SK-N-SH treated with all-trans-retinoic acid at 6 μM for 48 hours (cell line): ENCODE measurements around the gene MAP7.

ENCODE experiments used
- ATAC-seq: fragments of 200-7000 bp; cut with Tn5 transposase; 3 replicates; pipeline ENCODE4 v1.9.1; 2020; ENCODE audit warnings: mild to moderate bottlenecking, moderate library complexity
- ARNTL ChIP-seq: fragments of 450-650 bp; formaldehyde crosslinking; IDR thresholded peaks from 2 replicates; pipeline ENCODE4 v1.5.0; 2020; ENCODE audit warnings: low read depth, mild to moderate bottlenecking, moderate library complexity, borderline replicate concordance
- BACH2 ChIP-seq: fragments of 250-450 bp; sonication (Bioruptor Pico); IDR thresholded peaks from 2 replicates; pipeline ENCODE4 v1.9.0; 2021; ENCODE audit warnings: mild to moderate bottlenecking, borderline replicate concordance
- CSDC2 ChIP-seq: fragments of 250-450 bp; sonication (Bioruptor Pico); IDR thresholded peaks from 2 replicates; pipeline ENCODE4 v1.5.0; 2020; ENCODE audit warnings: mild to moderate bottlenecking, moderate library complexity
- ESRRG ChIP-seq: fragments of 250-450 bp; sonication (Bioruptor Pico); IDR thresholded peaks from 2 replicates; pipeline ENCODE4 v1.6.1; 2021; ENCODE audit warnings: mild to moderate bottlenecking
- ISL1 ChIP-seq: fragments of 250-450 bp; sonication (Bioruptor Pico); IDR thresholded peaks from 2 replicates; pipeline ENCODE4 v2.1.2; 2022; ENCODE audit warnings: mild to moderate bottlenecking, moderate library complexity
- PPARA ChIP-seq: fragments of 250-450 bp; sonication (Bioruptor Pico); IDR thresholded peaks from 2 replicates; pipeline ENCODE4 v1.5.0; 2020; ENCODE audit warnings: mild to moderate bottlenecking, borderline replicate concordance
- RARB ChIP-seq: fragments of 250-450 bp; sonication (Bioruptor Pico); IDR thresholded peaks from 2 replicates; pipeline ENCODE4 v1.8.0; 2021; ENCODE audit warnings: mild to moderate bottlenecking, moderate library complexity
- SNAI2 ChIP-seq: fragments of 250-450 bp; sonication (Bioruptor Pico); IDR thresholded peaks from 2 replicates; pipeline ENCODE4 v1.5.0; 2020; ENCODE audit warnings: mild to moderate bottlenecking, moderate library complexity
- TCF4 ChIP-seq: fragments of 250-450 bp; sonication (Bioruptor Pico); IDR thresholded peaks from 2 replicates; pipeline ENCODE4 v1.8.0; 2021; ENCODE audit warnings: mild to moderate bottlenecking, moderate library complexity, borderline replicate concordance
- TOX ChIP-seq: fragments of 250-450 bp; sonication (Bioruptor Pico); IDR thresholded peaks from 2 replicates; pipeline ENCODE4 v1.8.0; 2021; ENCODE audit warnings: mild to moderate bottlenecking, moderate library complexity, borderline replicate concordance
- ZC3H10 ChIP-seq: fragments of 250-450 bp; sonication (Bioruptor Pico); IDR thresholded peaks from 2 replicates; pipeline ENCODE4 v1.5.1; 2021; ENCODE audit warnings: mild to moderate bottlenecking, moderate library complexity
- ZFP3 ChIP-seq: fragments of 250-450 bp; sonication (Bioruptor Pico); IDR thresholded peaks from 2 replicates; pipeline ENCODE4 v1.5.0; 2020; ENCODE audit warnings: mild to moderate bottlenecking, moderate library complexity
- ZFP30 ChIP-seq: fragments of 450-650 bp; formaldehyde crosslinking; IDR thresholded peaks from 2 replicates; pipeline ENCODE4 v1.5.0; 2022; ENCODE audit warnings: mild to moderate bottlenecking, moderate library complexity
- ZNF565 ChIP-seq: fragments of 450-650 bp; formaldehyde crosslinking; conservative IDR thresholded peaks from 2 replicates; pipeline ENCODE4 v1.5.0; 2020; ENCODE audit warnings: low read depth, mild to moderate bottlenecking, moderate library complexity
- ZNF70 ChIP-seq: fragments of 450-650 bp; formaldehyde crosslinking; IDR thresholded peaks from 2 replicates; pipeline ENCODE4 v1.5.0; 2020; ENCODE audit warnings: mild to moderate bottlenecking, moderate library complexity
- ZNF8 ChIP-seq: fragments of 450-650 bp; formaldehyde crosslinking; IDR thresholded peaks from 2 replicates; pipeline ENCODE4 v1.5.0; 2020; ENCODE audit warnings: mild to moderate bottlenecking, moderate library complexity
- TF ChIP-seq, protein P1 (sequence below): fragments of 250-450 bp; sonication (Bioruptor Pico); IDR thresholded peaks from 2 replicates; pipeline ENCODE4 v1.8.0; 2020; ENCODE audit warnings: mild to moderate bottlenecking, moderate library complexity, borderline replicate concordance
- TF ChIP-seq, protein P2 (sequence below): fragments of 250-450 bp; sonication (Bioruptor Pico); IDR thresholded peaks from 2 replicates; pipeline ENCODE4 v1.5.1; 2021; ENCODE audit warnings: mild to moderate bottlenecking, moderate library complexity
- TF ChIP-seq, protein P3 (sequence below): fragments of 250-450 bp; sonication (Bioruptor Pico); IDR thresholded peaks from 2 replicates; pipeline ENCODE4 v1.5.0; 2020; ENCODE audit warnings: mild to moderate bottlenecking, moderate library complexity
- TF ChIP-seq, protein P4 (sequence below): fragments of 250-450 bp; sonication (Bioruptor Pico); IDR thresholded peaks from 2 replicates; pipeline ENCODE4 v1.8.0; 2021; ENCODE audit warnings: low read depth, mild to moderate bottlenecking, moderate library complexity, borderline replicate concordance
- TF ChIP-seq, protein P5 (sequence below): fragments of 250-450 bp; sonication (Bioruptor Pico); IDR thresholded peaks from 2 replicates; pipeline ENCODE4 v1.5.1; 2020; ENCODE audit warnings: low read depth, mild to moderate bottlenecking, moderate library complexity

MAP7 gene

DNA sequence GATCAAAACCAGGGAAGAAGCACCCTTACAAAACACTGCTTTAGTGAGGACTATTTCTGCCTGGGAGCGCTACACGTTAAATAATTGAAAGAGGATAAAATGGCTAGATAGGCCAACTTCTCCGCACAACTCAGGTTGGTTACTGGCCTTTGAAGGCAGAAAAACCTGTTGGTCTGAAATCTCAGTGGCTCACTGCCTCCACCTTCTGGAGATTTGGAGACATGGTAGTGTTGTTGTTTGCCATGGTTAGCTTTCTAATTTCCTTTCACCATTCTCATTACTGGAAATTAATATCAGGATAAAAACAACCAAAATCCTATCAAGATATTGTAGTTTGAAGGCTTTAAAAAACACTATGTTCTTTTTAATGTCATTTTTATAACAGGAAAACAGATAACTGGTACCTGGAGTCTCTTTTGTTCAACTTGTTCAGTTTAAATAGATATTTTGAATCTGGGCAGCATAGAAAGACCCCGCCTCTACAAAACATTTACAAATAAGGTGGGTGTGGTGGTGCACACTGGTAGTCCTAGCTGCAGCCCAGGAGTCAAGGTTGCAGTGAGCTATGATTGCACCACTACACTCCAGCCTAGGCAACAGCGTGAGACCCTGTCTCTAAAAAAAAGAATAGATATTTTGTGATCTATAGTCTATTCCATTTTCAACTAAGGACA, 233.1 kb downstream of the MAP7 start:
- ATAC-seq, result peak; percentile 96
- TF ChIP-seq ZC3H10 (no peak), ZNF70 (CRISPR knock-in tag) (no peak), CSDC2 (CRISPR knock-in tag) (no peak)
- TF ChIP-seq, protein P1, sequence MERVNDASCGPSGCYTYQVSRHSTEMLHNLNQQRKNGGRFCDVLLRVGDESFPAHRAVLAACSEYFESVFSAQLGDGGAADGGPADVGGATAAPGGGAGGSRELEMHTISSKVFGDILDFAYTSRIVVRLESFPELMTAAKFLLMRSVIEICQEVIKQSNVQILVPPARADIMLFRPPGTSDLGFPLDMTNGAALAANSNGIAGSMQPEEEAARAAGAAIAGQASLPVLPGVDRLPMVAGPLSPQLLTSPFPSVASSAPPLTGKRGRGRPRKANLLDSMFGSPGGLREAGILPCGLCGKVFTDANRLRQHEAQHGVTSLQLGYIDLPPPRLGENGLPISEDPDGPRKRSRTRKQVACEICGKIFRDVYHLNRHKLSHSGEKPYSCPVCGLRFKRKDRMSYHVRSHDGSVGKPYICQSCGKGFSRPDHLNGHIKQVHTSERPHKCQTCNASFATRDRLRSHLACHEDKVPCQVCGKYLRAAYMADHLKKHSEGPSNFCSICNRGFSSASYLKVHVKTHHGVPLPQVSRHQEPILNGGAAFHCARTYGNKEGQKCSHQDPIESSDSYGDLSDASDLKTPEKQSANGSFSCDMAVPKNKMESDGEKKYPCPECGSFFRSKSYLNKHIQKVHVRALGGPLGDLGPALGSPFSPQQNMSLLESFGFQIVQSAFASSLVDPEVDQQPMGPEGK (CRISPR knock-in tag), result no peak

DNA sequence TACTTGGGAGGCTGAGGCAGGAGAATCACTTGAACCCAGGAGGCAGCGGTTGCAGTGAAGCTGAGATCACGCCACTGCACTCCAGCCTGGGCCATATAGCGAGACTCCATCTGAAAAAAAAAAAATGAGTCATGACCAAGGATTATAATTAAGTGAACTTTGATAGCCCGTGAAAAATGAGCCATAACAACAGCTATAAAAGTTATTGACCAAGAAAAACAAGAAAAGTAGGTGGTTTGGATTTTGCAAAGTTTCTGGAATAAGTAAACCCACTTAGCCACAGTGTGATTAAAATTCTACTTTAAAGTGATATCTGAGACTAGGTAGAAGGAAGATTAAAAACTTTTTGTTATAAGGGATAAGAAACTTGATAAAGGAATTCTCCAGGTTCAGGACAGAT, 234.6 kb downstream of the MAP7 start:
- ATAC-seq, result no peak
- TF ChIP-seq, protein P2, sequence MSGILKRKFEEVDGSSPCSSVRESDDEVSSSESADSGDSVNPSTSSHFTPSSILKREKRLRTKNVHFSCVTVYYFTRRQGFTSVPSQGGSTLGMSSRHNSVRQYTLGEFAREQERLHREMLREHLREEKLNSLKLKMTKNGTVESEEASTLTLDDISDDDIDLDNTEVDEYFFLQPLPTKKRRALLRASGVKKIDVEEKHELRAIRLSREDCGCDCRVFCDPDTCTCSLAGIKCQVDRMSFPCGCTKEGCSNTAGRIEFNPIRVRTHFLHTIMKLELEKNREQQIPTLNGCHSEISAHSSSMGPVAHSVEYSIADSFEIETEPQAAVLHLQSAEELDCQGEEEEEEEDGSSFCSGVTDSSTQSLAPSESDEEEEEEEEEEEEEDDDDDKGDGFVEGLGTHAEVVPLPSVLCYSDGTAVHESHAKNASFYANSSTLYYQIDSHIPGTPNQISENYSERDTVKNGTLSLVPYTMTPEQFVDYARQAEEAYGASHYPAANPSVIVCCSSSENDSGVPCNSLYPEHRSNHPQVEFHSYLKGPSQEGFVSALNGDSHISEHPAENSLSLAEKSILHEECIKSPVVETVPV, result no peak
- TF ChIP-seq, all 23 proteins: peak for 0

DNA sequence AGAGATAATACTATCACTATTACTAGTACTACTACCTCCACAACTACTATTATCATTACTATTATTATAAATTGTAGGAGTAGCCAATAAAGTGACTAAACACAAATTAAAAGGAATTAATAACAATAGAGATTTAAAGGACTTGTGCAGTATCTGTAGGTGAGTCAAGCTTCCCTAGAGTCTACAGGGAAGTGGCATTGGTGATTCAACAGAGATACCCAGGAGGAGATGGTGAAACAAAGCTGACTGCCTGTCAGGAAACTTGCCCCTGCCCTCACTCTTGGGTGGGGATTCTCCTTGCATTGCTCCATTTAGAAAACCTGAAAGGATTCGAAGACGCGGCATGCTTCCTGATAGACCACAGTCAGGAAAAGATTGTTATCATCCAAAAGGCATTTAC, 237.2 kb downstream of the MAP7 start:
- no peak for ATAC-seq

DNA sequence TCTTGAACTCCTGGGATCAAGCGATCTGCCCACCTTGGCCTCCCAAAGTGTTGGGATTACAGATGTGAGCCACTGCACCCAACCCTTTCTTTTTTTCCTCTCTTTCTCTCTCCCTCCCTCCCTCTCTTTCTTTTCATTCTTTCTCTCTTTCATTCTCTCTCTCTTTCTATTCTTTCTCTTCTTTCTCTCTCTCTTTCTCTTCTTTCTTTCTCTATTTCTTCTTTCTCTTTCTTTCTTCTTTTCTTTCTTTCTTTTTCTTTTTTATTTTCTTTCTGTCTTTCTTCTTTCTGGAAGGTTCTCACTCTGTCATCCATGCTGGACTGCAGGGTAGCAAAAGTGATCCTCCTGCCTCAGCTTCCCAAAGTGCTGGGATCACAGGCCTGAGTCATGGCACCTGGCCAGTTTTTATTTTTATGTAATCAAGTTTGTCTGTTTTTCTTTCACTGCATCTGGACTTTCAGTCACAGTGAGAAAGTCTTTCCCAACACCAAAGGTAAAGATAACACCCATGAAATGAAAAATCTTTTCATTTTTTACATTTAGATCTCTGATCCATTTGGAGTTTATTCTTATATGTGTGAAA, 240.4 kb downstream of the MAP7 start:
- ATAC-seq, result no peak
- TF ChIP-seq ZFP3 (CRISPR knock-in tag) (no peak), ESRRG (CRISPR knock-in tag) (no peak), BACH2 (no peak), PPARA (CRISPR knock-in tag) (no peak), SNAI2 (CRISPR knock-in tag) (no peak), TOX (CRISPR knock-in tag) (no peak), ISL1 (CRISPR knock-in tag) (no peak), CSDC2 (CRISPR knock-in tag) (no peak), ZNF565 (CRISPR knock-in tag) (no peak), ARNTL (no peak), RARB (CRISPR knock-in tag) (no peak)
- TF ChIP-seq, protein P3, sequence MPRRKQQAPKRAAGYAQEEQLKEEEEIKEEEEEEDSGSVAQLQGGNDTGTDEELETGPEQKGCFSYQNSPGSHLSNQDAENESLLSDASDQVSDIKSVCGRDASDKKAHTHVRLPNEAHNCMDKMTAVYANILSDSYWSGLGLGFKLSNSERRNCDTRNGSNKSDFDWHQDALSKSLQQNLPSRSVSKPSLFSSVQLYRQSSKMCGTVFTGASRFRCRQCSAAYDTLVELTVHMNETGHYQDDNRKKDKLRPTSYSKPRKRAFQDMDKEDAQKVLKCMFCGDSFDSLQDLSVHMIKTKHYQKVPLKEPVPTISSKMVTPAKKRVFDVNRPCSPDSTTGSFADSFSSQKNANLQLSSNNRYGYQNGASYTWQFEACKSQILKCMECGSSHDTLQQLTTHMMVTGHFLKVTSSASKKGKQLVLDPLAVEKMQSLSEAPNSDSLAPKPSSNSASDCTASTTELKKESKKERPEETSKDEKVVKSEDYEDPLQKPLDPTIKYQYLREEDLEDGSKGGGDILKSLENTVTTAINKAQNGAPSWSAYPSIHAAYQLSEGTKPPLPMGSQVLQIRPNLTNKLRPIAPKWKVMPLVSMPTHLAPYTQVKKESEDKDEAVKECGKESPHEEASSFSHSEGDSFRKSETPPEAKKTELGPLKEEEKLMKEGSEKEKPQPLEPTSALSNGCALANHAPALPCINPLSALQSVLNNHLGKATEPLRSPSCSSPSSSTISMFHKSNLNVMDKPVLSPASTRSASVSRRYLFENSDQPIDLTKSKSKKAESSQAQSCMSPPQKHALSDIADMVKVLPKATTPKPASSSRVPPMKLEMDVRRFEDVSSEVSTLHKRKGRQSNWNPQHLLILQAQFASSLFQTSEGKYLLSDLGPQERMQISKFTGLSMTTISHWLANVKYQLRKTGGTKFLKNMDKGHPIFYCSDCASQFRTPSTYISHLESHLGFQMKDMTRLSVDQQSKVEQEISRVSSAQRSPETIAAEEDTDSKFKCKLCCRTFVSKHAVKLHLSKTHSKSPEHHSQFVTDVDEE, result no peak
- TF ChIP-seq, protein P1 (CRISPR knock-in tag), result no peak
- TF ChIP-seq, protein P4, sequence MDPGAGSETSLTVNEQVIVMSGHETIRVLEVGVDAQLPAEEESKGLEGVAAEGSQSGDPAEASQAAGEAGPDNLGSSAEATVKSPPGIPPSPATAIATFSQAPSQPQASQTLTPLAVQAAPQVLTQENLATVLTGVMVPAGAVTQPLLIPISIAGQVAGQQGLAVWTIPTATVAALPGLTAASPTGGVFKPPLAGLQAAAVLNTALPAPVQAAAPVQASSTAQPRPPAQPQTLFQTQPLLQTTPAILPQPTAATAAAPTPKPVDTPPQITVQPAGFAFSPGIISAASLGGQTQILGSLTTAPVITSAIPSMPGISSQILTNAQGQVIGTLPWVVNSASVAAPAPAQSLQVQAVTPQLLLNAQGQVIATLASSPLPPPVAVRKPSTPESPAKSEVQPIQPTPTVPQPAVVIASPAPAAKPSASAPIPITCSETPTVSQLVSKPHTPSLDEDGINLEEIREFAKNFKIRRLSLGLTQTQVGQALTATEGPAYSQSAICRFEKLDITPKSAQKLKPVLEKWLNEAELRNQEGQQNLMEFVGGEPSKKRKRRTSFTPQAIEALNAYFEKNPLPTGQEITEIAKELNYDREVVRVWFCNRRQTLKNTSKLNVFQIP (CRISPR knock-in tag), result no peak
- TF ChIP-seq, protein P5, sequence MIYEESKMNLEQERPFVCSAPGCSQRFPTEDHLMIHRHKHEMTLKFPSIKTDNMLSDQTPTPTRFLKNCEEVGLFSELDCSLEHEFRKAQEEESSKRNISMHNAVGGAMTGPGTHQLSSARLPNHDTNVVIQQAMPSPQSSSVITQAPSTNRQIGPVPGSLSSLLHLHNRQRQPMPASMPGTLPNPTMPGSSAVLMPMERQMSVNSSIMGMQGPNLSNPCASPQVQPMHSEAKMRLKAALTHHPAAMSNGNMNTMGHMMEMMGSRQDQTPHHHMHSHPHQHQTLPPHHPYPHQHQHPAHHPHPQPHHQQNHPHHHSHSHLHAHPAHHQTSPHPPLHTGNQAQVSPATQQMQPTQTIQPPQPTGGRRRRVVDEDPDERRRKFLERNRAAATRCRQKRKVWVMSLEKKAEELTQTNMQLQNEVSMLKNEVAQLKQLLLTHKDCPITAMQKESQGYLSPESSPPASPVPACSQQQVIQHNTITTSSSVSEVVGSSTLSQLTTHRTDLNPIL (CRISPR knock-in tag), result no peak

More for the DNA sequence above, 237.2 kb downstream of the MAP7 start:
- no peak for TF ChIP-seq ZNF8
- TF ChIP-seq ZC3H10, result no peak
- TF ChIP-seq, protein P4 (CRISPR knock-in tag), result no peak
- TF ChIP-seq PPARA (CRISPR knock-in tag), result no peak
- no peak for TF ChIP-seq SNAI2 (CRISPR knock-in tag)
- no peak for TF ChIP-seq ISL1 (CRISPR knock-in tag)
- TF ChIP-seq TCF4 (CRISPR knock-in tag), result no peak
- no peak for TF ChIP-seq ZFP30
- TF ChIP-seq, all 23 proteins: peak for 0
